SU-DHL-6 (cell line): ENCODE results near the gene DAPK2.

Source experiments
- H2AFZ ChIP-seq: fragments of 200-600 bp; sonication (generic); 2 replicates; pipeline ENCODE4 v1.6.1; 2014; ENCODE audit warnings: low read depth, mild to moderate bottlenecking, moderate library complexity, mixed read lengths, antibody characterized with exemption, low read length; ENCODE audit not compliant: severe bottlenecking
- H3F3A ChIP-seq: fragments of 200-600 bp; shearing (Covaris generic); 2 replicates; pipeline ENCODE4 v1.6.0; 2016; ENCODE audit warnings: antibody characterized with exemption, mild to moderate bottlenecking; ENCODE audit not compliant: insufficient read depth
- H3K27ac ChIP-seq: fragments of 200-600 bp; sonication (generic); 2 replicates; pipeline ENCODE4 v1.5.1; 2016; ENCODE audit warnings: low read depth, mild to moderate bottlenecking, low read length, moderate library complexity, mixed read lengths
- H3K27me3 ChIP-seq: fragments of 200-600 bp; sonication (generic), shearing (Covaris generic); 2 replicates; pipeline ENCODE4 v1.6.0; 2014; ENCODE audit warnings: mild to moderate bottlenecking, low read length
- H3K36me3 ChIP-seq: fragments of 200-600 bp; sonication (generic); 2 replicates; pipeline ENCODE4 v1.6.1; 2014; ENCODE audit warnings: mild to moderate bottlenecking, low read length, mixed read lengths
- H3K4me2 ChIP-seq: fragments of 300-600, 200-600 bp; shearing (Covaris generic), sonication (generic); 2 replicates; pipeline ENCODE4 v1.6.0; 2014; ENCODE audit warnings: low read length, low read depth, mild to moderate bottlenecking; ENCODE audit not compliant: poor library complexity, severe bottlenecking
- H3K4me3 ChIP-seq: fragments of 200-600 bp; sonication (generic); 2 replicates; pipeline ENCODE4 v1.5.1; 2014; ENCODE audit warnings: antibody characterized with exemption, low read length, mild to moderate bottlenecking, mixed read lengths; ENCODE audit not compliant: insufficient read depth, poor library complexity, severe bottlenecking
- H3K79me2 ChIP-seq: fragments of 200-600 bp; sonication (generic); 2 replicates; pipeline ENCODE4 v1.6.1; 2014; ENCODE audit warnings: mild to moderate bottlenecking, low read length, moderate library complexity; ENCODE audit not compliant: insufficient read depth
- H3K9ac ChIP-seq: fragments of 200-600 bp; sonication (generic); 2 replicates; pipeline ENCODE4 v1.7.0; 2014; ENCODE audit warnings: mild to moderate bottlenecking, low read length
- H3K9me2 ChIP-seq: fragments of 200-600 bp; sonication (generic); replicated peaks from 2 replicates; pipeline ENCODE4 v1.6.1; 2014; ENCODE audit warnings: low read length; ENCODE audit not compliant: insufficient read depth
- H3K9me3 ChIP-seq: fragments of 200-600 bp; sonication (generic); 2 replicates; pipeline ENCODE4 v1.6.1; 2014; ENCODE audit warnings: low read length, mixed read lengths; ENCODE audit not compliant: insufficient read depth
- H4K20me1 ChIP-seq: fragments of 200-600 bp; sonication (generic); 2 replicates; pipeline ENCODE4 v1.6.1; 2014; ENCODE audit warnings: low read depth, mild to moderate bottlenecking, antibody characterized with exemption, low read length, moderate library complexity, mixed read lengths
- EZH2phosphoT487 ChIP-seq: fragments of 200-600 bp; sonication (generic), shearing (Covaris generic); conservative IDR thresholded peaks from 2 replicates; pipeline ENCODE4 v1.6.1; 2018; ENCODE audit warnings: mild to moderate bottlenecking, antibody characterized with exemption, low read length, moderate library complexity, mixed read lengths
- TF ChIP-seq, protein P1 (sequence below): fragments of 200-600 bp; sonication (generic); IDR thresholded peaks from one replicate; pipeline ENCODE4 v1.5.1; 2017; ENCODE audit warnings: antibody characterized with exemption, mild to moderate bottlenecking, low read length, moderate library complexity; ENCODE audit not compliant: insufficient read depth, poor library complexity, severe bottlenecking

DAPK2 gene

GRCh38 chr15:64044300-64045100 lies 1.8 kb downstream of the DAPK2 start:
- Histone ChIP-seq H3K4me2 (no peak overlapping the region), H3K9me2 (no peaks in the 10 kb centered on the region), H4K20me1 (no peaks in the 10 kb centered on the region), H3K79me2 (no peaks in the 10 kb centered on the region), H2AFZ (no peak overlapping the region), H3K36me3 (no peaks in the 10 kb centered on the region), H3K9me3 (no peaks in the 10 kb centered on the region), H3K4me3 (no peak overlapping the region), H3K27me3 (no peaks in the 10 kb centered on the region), H3K9ac (no peak overlapping the region), H3F3A (no peaks in the 10 kb centered on the region), H3K27ac (no peak overlapping the region)
- TF ChIP-seq, protein P1, sequence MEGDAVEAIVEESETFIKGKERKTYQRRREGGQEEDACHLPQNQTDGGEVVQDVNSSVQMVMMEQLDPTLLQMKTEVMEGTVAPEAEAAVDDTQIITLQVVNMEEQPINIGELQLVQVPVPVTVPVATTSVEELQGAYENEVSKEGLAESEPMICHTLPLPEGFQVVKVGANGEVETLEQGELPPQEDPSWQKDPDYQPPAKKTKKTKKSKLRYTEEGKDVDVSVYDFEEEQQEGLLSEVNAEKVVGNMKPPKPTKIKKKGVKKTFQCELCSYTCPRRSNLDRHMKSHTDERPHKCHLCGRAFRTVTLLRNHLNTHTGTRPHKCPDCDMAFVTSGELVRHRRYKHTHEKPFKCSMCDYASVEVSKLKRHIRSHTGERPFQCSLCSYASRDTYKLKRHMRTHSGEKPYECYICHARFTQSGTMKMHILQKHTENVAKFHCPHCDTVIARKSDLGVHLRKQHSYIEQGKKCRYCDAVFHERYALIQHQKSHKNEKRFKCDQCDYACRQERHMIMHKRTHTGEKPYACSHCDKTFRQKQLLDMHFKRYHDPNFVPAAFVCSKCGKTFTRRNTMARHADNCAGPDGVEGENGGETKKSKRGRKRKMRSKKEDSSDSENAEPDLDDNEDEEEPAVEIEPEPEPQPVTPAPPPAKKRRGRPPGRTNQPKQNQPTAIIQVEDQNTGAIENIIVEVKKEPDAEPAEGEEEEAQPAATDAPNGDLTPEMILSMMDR = no peak
- TF ChIP-seq EZH2phosphoT487 = no peak

GRCh38 chr15:64038878-64039610 lies 7.2 kb downstream of the DAPK2 start:
- H3K27ac ChIP-seq = no peak overlapping the region
- no peaks in the 10 kb centered on the region for H3K27me3 ChIP-seq
- no peaks in the 10 kb centered on the region for H3F3A ChIP-seq
- no peaks in the 10 kb centered on the region for H3K36me3 ChIP-seq
- no peaks in the 10 kb centered on the region for H4K20me1 ChIP-seq
- no peak overlapping the region for H2AFZ ChIP-seq
- H3K4me2 ChIP-seq = no peak overlapping the region
- no peak overlapping the region for H3K4me3 ChIP-seq
- no peak overlapping the region for H3K9ac ChIP-seq
- no peaks in the 10 kb centered on the region for H3K9me3 ChIP-seq
- no peak for TF ChIP-seq EZH2phosphoT487
- TF ChIP-seq, protein P1 = no peak
- H3K9me2 ChIP-seq = no peaks in the 10 kb centered on the region
- H3K79me2 ChIP-seq = no peaks in the 10 kb centered on the region

DNA sequence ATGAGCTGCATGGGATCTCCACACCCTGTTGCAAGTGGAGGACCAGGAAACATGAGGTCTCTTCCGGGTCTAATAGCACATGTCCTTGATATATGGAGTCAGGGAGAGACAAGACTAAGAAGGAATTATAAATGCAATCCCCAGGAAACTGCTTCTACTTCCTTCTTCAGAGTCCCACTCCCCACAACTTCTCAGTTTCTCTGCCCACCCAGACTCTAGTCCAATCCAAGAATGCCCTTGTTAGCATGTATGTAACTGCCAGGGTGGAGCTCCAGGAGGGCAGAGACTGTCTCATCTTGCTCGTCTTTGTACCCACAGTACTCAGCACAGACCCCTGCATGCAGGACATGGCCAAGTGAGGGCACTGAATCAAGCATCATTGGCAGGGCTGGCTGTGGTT lies 8.3 kb downstream of the DAPK2 start:
- Histone ChIP-seq H2AFZ (no peak overlapping the region), H4K20me1 (no peaks in the 10 kb centered on the region), H3K9me2 (no peaks in the 10 kb centered on the region), H3K79me2 (no peaks in the 10 kb centered on the region), H3K4me3 (no peak overlapping the region), H3K27ac (no peak overlapping the region), H3K9me3 (no peaks in the 10 kb centered on the region), H3K9ac (no peak overlapping the region), H3K4me2 (no peak overlapping the region), H3K27me3 (no peaks in the 10 kb centered on the region), H3F3A (no peaks in the 10 kb centered on the region), H3K36me3 (no peaks in the 10 kb centered on the region)
- TF ChIP-seq EZH2phosphoT487 = no peak
- TF ChIP-seq, protein P1 = no peak
